ENCODE results near the gene GYPA. TPM values are rescaled to one million over a fixed set of nuclear protein-coding genes. Genes with fewer than 3 reads are reported as not detected.
"Not testable (repeated sequence)": the region's sequence is repeated elsewhere in the genome, so short reads cannot be mapped to it uniquely, and the experiment has no call there.

The GYPA gene
- polyA plus RNA-seq, 2 donors, result not detected

GRCh38 chr4:144061556-144061955, 79.0 kb downstream of the GYPA start:
- H3K36me3 ChIP-seq (ENCODE audit: control insufficient read depth in 2 of 2, insufficient read depth in 2 of 2, low read length in 1 of 2); H3K27ac ChIP-seq (ENCODE audit: low read depth in 2 of 2, low read length in 1 of 2); H3K27me3 ChIP-seq (ENCODE audit: control insufficient read depth in 1 of 2, insufficient read depth in 2 of 2, low read length in 2 of 2); H3K4me3 ChIP-seq (ENCODE audit: low read depth in 1 of 2, low read length in 2 of 2); H3K4me1 ChIP-seq (ENCODE audit: control insufficient read depth in 2 of 2, insufficient read depth in 2 of 2, low read length in 1 of 2); H3K9me3 ChIP-seq (ENCODE audit: control insufficient read depth in 2 of 2, insufficient read depth in 1 of 2, low read depth in 1 of 2, low read length in 1 of 2): not testable (repeated sequence)

- H3K4me3 ChIP-seq (ENCODE audit: low read depth in 1 of 2, low read length in 2 of 2); H3K9me3 ChIP-seq (ENCODE audit: control insufficient read depth in 2 of 2, insufficient read depth in 1 of 2, low read depth in 1 of 2, low read length in 1 of 2); H3K27ac ChIP-seq (ENCODE audit: low read depth in 2 of 2, low read length in 1 of 2); H3K4me1 ChIP-seq (ENCODE audit: control insufficient read depth in 2 of 2, insufficient read depth in 2 of 2, low read length in 1 of 2); H3K36me3 ChIP-seq (ENCODE audit: control insufficient read depth in 2 of 2, insufficient read depth in 2 of 2, low read length in 1 of 2); H3K27me3 ChIP-seq (ENCODE audit: control insufficient read depth in 1 of 2, insufficient read depth in 2 of 2, low read length in 2 of 2): not testable (repeated sequence)
- 62 to 72% methylated on average over 3 of the region's 3 CpGs for WGBS, 2 donors
Observed at GRCh38 chr4:144060234-144060859, 80.2 kb downstream of the GYPA start.

Other genes starting within 250 kb of the GYPA start
- under 1 TPM in 1 of 2 donors, not detected in 1; 0.08 TPM for gene GYPE, start 235.2 kb downstream of the GYPA start, polyA plus RNA-seq
- gene GYPB, start 121.3 kb downstream of the GYPA start, polyA plus RNA-seq, result not detected

Measured in esophagus (tissue), 2 donors.